OCI-LY7 (cell line): ENCODE measurements around the gene SRSF2. TPM values are rescaled to one million over a fixed set of nuclear protein-coding genes. Genes with fewer than 3 reads are reported as not detected.

Experiments
- BruUV-seq: library from RNA; stranded (reverse); fragments of 400-500 nt; replicated peaks from 2 replicates; lab custom pipeline; 2021; lab: Mats Ljungman, UMichigan
- CTCF ChIA-PET: fragments of 300-600 bp; sonication (Branson Sonifier 250); formaldehyde crosslinking; loops from one replicate; lab custom pipeline; 2022; ENCODE audit warnings: antibody characterized with exemption; ENCODE audit not compliant: unreplicated experiment; lab: Charles Lee
- POLR2A ChIA-PET: fragments of 300-600 bp; sonication (Branson Sonifier 250); formaldehyde crosslinking; loops from one replicate; lab custom pipeline; 2022; ENCODE audit warnings: antibody characterized with exemption; lab: Charles Lee
- DNase-seq: peaks from one replicate; pipeline ENCODE4 v3.0.0-alpha.2; 2015; ENCODE audit warnings: low spot score
- H2AFZ ChIP-seq: fragments of 200-600 bp; sonication (generic), shearing (Covaris generic); 2 replicates; pipeline ENCODE4 v1.6.1; 2014; ENCODE audit warnings: mild to moderate bottlenecking, antibody characterized with exemption, low read length, moderate library complexity
- H3K27ac ChIP-seq: fragments of 200-600 bp; sonication (generic); 2 replicates; pipeline ENCODE4 v1.5.1; 2014; ENCODE audit warnings: mixed run types, low read depth, mild to moderate bottlenecking, moderate library complexity, low read length, inconsistent platforms; ENCODE audit not compliant: poor library complexity, severe bottlenecking
- H3K36me3 ChIP-seq: fragments of 200-600 bp; sonication (generic); 2 replicates; pipeline ENCODE4 v1.6.1; 2014; ENCODE audit warnings: mild to moderate bottlenecking, antibody characterized with exemption, low read length, moderate library complexity, mixed read lengths; ENCODE audit not compliant: insufficient read depth
- H3K4me1 ChIP-seq: fragments of 200-600 bp; sonication (generic); 2 replicates; pipeline ENCODE4 v1.5.1; 2014; ENCODE audit warnings: mild to moderate bottlenecking, low read length; ENCODE audit not compliant: insufficient read depth, poor library complexity, severe bottlenecking
- H3K4me2 ChIP-seq: fragments of 200-600 bp; sonication (generic); 2 replicates; pipeline ENCODE4 v1.6.1; 2014; ENCODE audit warnings: mild to moderate bottlenecking, low read length
- H3K4me3 ChIP-seq: fragments of 200-600 bp; sonication (generic); 2 replicates; pipeline ENCODE4 v1.5.1; 2014; ENCODE audit warnings: mild to moderate bottlenecking, low read depth, low read length; ENCODE audit not compliant: poor library complexity, severe bottlenecking
- H3K79me2 ChIP-seq: fragments of 200-600 bp; sonication (generic); 2 replicates; pipeline ENCODE4 v1.6.1; 2016; ENCODE audit warnings: low read depth, mild to moderate bottlenecking, low read length, moderate library complexity, mixed read lengths; ENCODE audit not compliant: insufficient read depth
- H3K9me2 ChIP-seq: fragments of 200-600 bp; sonication (generic); 2 replicates; pipeline ENCODE4 v1.6.1; 2016; ENCODE audit warnings: mild to moderate bottlenecking, low read length, mixed read lengths; ENCODE audit not compliant: insufficient read depth
- H3K9me3 ChIP-seq: fragments of 200-600 bp; sonication (generic); 2 replicates; pipeline ENCODE4 v1.6.1; 2014; ENCODE audit warnings: mild to moderate bottlenecking, mixed run types, low read length, mixed read lengths
- H4K20me1 ChIP-seq: fragments of 200-600 bp; sonication (generic); 2 replicates; pipeline ENCODE4 v1.6.1; 2014; ENCODE audit warnings: mild to moderate bottlenecking, antibody characterized with exemption, low read length, moderate library complexity, mixed read lengths; ENCODE audit not compliant: insufficient read depth
- EZH2phosphoT487 ChIP-seq: fragments of 200-600 bp; sonication (generic); IDR thresholded peaks from 2 replicates; pipeline ENCODE4 v1.6.1; 2018; ENCODE audit warnings: low read depth, borderline replicate concordance, mild to moderate bottlenecking, mixed run types, antibody characterized with exemption, low read length, moderate library complexity, mixed read lengths
- intact Hi-C: fragments of 100-400 bp; cut with micrococcal nuclease; formaldehyde crosslinking; loops from one replicate; pipeline ENCODE4 v1.10.0; 2022; ENCODE audit not compliant: unreplicated experiment
- total RNA-seq, 2 experiments: library from RNA; depleted of rRNA in 1 of 2; stranded (reverse); fragments of >200 nt in 1 of 2; shearing (Covaris generic) in 1 of 2; gene quantifications; 2 replicates each; pipeline ENCODE4 v1.2.3, GENCODE V29; 2014 to 2022
- TF ChIP-seq, protein P1 (sequence below): fragments of 200-600 bp; sonication (generic); conservative IDR thresholded peaks from 2 replicates; pipeline ENCODE4 v1.5.1; 2014; ENCODE audit warnings: mild to moderate bottlenecking, antibody characterized with exemption, low read length, moderate library complexity, mixed read lengths

Gene SRSF2
- total RNA-seq, 2 experiments from 2014 or later, result 619 to 2,207 TPM

DNA sequence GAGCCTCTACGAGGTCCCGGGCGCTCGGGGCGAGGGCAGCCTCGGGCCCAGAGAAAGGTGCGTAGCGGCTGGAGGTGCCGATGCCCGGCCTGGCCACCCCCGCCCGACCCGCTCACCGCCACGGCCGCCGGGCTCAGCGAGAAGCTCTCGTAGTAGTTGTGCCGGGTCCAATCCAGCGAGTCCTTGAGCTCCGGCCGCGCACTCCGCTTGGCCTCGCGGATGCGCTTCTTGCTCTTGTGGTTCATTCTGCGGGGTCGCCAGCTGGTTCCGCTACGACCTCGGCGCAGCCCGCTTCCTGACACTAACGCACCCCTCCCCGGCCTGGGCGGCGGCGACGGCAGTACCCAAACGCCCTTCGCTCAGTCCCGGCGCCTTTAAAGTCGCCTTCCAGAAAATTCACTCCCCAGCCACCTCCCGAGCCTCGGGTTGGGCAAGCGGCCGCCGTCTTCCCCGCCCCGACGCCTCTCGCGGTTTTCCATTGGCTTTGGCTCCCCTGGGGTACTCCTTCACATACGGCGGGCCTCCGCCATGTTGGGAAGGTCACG lies 10.8 kb downstream of the SRSF2 start, which contains the start of gene JMJD6:
JMJD6 (minus strand) TSS at position 376 of the 545 bp plus-strand sequence; CDS start at position 245, 131 bp downstream.
- no peak for TF ChIP-seq EZH2phosphoT487
- TF ChIP-seq, protein P1, sequence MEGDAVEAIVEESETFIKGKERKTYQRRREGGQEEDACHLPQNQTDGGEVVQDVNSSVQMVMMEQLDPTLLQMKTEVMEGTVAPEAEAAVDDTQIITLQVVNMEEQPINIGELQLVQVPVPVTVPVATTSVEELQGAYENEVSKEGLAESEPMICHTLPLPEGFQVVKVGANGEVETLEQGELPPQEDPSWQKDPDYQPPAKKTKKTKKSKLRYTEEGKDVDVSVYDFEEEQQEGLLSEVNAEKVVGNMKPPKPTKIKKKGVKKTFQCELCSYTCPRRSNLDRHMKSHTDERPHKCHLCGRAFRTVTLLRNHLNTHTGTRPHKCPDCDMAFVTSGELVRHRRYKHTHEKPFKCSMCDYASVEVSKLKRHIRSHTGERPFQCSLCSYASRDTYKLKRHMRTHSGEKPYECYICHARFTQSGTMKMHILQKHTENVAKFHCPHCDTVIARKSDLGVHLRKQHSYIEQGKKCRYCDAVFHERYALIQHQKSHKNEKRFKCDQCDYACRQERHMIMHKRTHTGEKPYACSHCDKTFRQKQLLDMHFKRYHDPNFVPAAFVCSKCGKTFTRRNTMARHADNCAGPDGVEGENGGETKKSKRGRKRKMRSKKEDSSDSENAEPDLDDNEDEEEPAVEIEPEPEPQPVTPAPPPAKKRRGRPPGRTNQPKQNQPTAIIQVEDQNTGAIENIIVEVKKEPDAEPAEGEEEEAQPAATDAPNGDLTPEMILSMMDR, result no peak
- no TSS peak for BruUV-seq
- Histone ChIP-seq H3K27ac (peak within 1 kb of the TSS; percentile 91), H3K79me2 (peaks cover 72% of the 10 kb centered on the region), H3K4me2 (peak within 1 kb of the TSS; percentile 97), H3K9me3 (no peaks in the 10 kb centered on the region), H3K9me2 (no peaks in the 10 kb centered on the region), H2AFZ (peak within 1 kb of the TSS; percentile 25; the same call in 1 of the 2 replicates), H3K36me3 (peaks cover 63% of the 10 kb centered on the region), H4K20me1 (peaks cover 4% of the 10 kb centered on the region; the same call in 1 of the 2 replicates), H3K4me3 (peak within 1 kb of the TSS; percentile 78), H3K4me1 (peaks cover 38% of the 10 kb centered on the region)
- intact Hi-C loops, result loop anchor here (1.0 to 5.0 kb wide), 5 partner anchors 11 to 459 kb away; partner anchors contain the start of genes SRSF2 and UBALD2
- CTCF ChIA-PET, result no interaction called here
- POLR2A ChIA-PET, result interaction anchor here (0.9 to 2.9 kb wide), 3 partner anchors 9 to 54 kb away, joined by 4 to 11 read pairs (median 7); no protein-coding TSS in a partner anchor
- peak; percentile 100 for DNase-seq

DNA sequence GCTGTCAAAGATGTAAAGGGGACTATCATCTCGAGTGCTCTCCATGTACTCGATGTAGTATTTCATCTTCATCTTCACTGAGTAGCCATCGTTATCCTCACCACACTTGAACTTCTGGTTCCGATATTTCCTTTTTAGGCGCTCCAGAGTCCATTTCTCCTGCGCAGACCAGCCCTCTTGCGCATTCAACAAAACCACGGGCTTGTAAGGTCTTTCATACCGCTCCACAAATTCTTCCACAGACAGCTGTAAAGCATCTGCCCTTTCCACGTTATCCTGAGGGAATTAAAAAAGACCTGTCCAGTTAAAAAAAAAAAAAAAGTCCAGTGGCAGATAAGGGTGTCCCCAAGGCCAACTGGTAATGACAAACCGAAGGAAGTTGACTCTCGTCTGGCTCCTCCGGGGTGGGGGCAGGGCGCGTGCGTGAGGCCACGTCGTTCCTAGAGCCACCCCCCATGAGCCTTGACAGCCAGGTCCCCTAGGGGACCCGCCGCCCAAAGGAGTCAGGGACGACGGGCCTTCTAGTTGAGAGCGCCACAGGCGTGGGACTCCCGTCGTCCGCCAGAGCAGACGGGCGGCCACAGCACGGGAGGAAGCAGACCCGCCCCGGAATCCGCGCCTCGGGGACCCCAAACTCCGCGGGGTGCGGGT lies 11.4 kb downstream of the SRSF2 start:
- TF ChIP-seq, protein P1, result no peak
- no peak for TF ChIP-seq EZH2phosphoT487
- CTCF ChIA-PET, result no interaction called here
- Histone ChIP-seq H2AFZ (peak overlapping the region; percentile 25; the same call in 1 of the 2 replicates), H3K36me3 (peaks cover 65% of the 10 kb centered on the region), H4K20me1 (peaks cover 4% of the 10 kb centered on the region; the same call in 1 of the 2 replicates), H3K27ac (peak overlapping the region; percentile 91), H3K4me2 (peak overlapping the region; percentile 97), H3K4me1 (peaks cover 34% of the 10 kb centered on the region), H3K79me2 (peaks cover 68% of the 10 kb centered on the region), H3K4me3 (peak overlapping the region; percentile 78), H3K9me3 (no peaks in the 10 kb centered on the region), H3K9me2 (no peaks in the 10 kb centered on the region)
- BruUV-seq, result TSS peak; percentile 80
- POLR2A ChIA-PET, result interaction anchor here (0.7 to 2.9 kb wide), 4 partner anchors 9 to 218 kb away, joined by 4 to 11 read pairs (median 6); no protein-coding TSS in a partner anchor
- intact Hi-C loops, result loop anchor here (1.0 to 5.0 kb wide), 5 partner anchors 12 to 458 kb away; partner anchors contain the start of genes SRSF2 and UBALD2
- peak; percentile 74 for DNase-seq
